GM21515 (cell line): ENCODE data around the gene MCUR1.
"Not testable (repeated sequence)": the region's sequence is repeated elsewhere in the genome, so short reads cannot be mapped to it uniquely, and the experiment has no call there.

Experiments
- ATAC-seq: cut with Tn5 transposase; IDR thresholded peaks from one replicate; pipeline ENCODE4 v1.9.1; 2021; ENCODE audit not compliant: unreplicated experiment

Gene MCUR1

GRCh38 chr6:13780162-13780561 lies 34.2 kb downstream of the MCUR1 start:
- not testable (repeated sequence) for ATAC-seq

GRCh38 chr6:13778028-13778427 lies 36.3 kb downstream of the MCUR1 start:
- ATAC-seq, result no peak

- ATAC-seq, result no peak
These were observed 37.8 kb downstream of the MCUR1 start for GRCh38 chr6:13776602-13777001.

- not testable (repeated sequence) for ATAC-seq
These were observed 38.9 kb downstream of the MCUR1 start for GRCh38 chr6:13775466-13775865.

GRCh38 chr6:13772358-13773030 lies 41.9 kb downstream of the MCUR1 start:
- not testable (repeated sequence) for ATAC-seq

- no peak for ATAC-seq
These were observed 44.7 kb downstream of the MCUR1 start for GRCh38 chr6:13769655-13770053.

GRCh38 chr6:13769034-13769654 lies 45.2 kb downstream of the MCUR1 start:
- no peak for ATAC-seq

- ATAC-seq, result no peak
These were observed 47.1 kb downstream of the MCUR1 start for GRCh38 chr6:13767121-13767808.

GRCh38 chr6:13766201-13766634 lies 48.1 kb downstream of the MCUR1 start:
- ATAC-seq, result no peak

- no peak for ATAC-seq
These were observed 48.8 kb downstream of the MCUR1 start for GRCh38 chr6:13765570-13765969.

- no peak for ATAC-seq
These were observed 49.4 kb downstream of the MCUR1 start for GRCh38 chr6:13764996-13765395.

GRCh38 chr6:13763740-13764381 lies 50.5 kb downstream of the MCUR1 start:
- ATAC-seq, result peak; percentile 54

- ATAC-seq, result no peak
These were observed 51.5 kb downstream of the MCUR1 start for GRCh38 chr6:13762611-13763441.

- ATAC-seq, result no peak
These were observed 52.9 kb downstream of the MCUR1 start for GRCh38 chr6:13761361-13762036.

GRCh38 chr6:13760307-13761304 lies 53.8 kb downstream of the MCUR1 start:
- no peak for ATAC-seq

- no peak for ATAC-seq
These were observed 55.3 kb downstream of the MCUR1 start for GRCh38 chr6:13759025-13759424.

GRCh38 chr6:13754644-13755043 lies 59.7 kb downstream of the MCUR1 start:
- ATAC-seq, result no peak

GRCh38 chr6:13743736-13744127 lies 70.6 kb downstream of the MCUR1 start:
- ATAC-seq, result no peak
